CD14-positive monocyte (primary cell): ENCODE measurements around the gene AP4S1. TPM values are rescaled to one million over a fixed set of nuclear protein-coding genes. Genes with fewer than 3 reads are reported as not detected.

Source experiments
- DNase-seq, 3 donors: peaks; one replicate each; pipeline ENCODE4 v3.0.0-alpha.2; 2011 to 2022
- H2AFZ ChIP-seq: 2 replicates; pipeline ENCODE4 v1.6.0; 2012; ENCODE audit warnings: mild to moderate bottlenecking, low read depth, low read length, inconsistent platforms; ENCODE audit not compliant: insufficient read depth, poor library complexity, severe bottlenecking
- H3K27ac ChIP-seq, 2 donors: 1 replicate in 1 of 2; 2 replicates in 1 of 2; pipeline ENCODE4 v1.5.1; 2012 to 2013; ENCODE audit warnings: low read length in 2 of 2, control low read depth in 1 of 2, inconsistent platforms in 1 of 2, low read depth in 1 of 2, mild to moderate bottlenecking in 1 of 2
- H3K27me3 ChIP-seq, 2 donors: one replicate each; pipeline versions ENCODE4 v1.6.0 to v1.6.1; 2011 to 2013; ENCODE audit warnings: low read length in 2 of 2; ENCODE audit not compliant: control insufficient read depth in 2 of 2, insufficient read depth in 2 of 2
- H3K36me3 ChIP-seq, 2 donors: replicated peaks in 1 of 2; 1 replicate in 1 of 2; 2 replicates in 1 of 2; pipeline versions ENCODE4 v1.5.1 to v1.6.1; 2012 to 2013; ENCODE audit warnings: low read length in 2 of 2, control low read depth in 1 of 2, inconsistent platforms in 1 of 2, mild to moderate bottlenecking in 1 of 2; ENCODE audit not compliant: insufficient read depth in 2 of 2, control insufficient read depth in 1 of 2
- H3K4me1 ChIP-seq, 2 donors: 1 replicate in 1 of 2; 2 replicates in 1 of 2; pipeline versions ENCODE4 v1.5.1 to v1.6.1; 2012 to 2013; ENCODE audit warnings: low read length in 2 of 2, control low read depth in 1 of 2, inconsistent platforms in 1 of 2, mild to moderate bottlenecking in 1 of 2, moderate library complexity in 1 of 2; ENCODE audit not compliant: insufficient read depth in 2 of 2, control insufficient read depth in 1 of 2
- H3K4me2 ChIP-seq: replicated peaks from 2 replicates; pipeline ENCODE3; 2012; ENCODE audit warnings: low read length, moderate library complexity, mild to moderate bottlenecking; ENCODE audit not compliant: poor library complexity, severe bottlenecking; ENCODE audit errors: extremely low read depth
- H3K4me3 ChIP-seq, 3 experiments: fragments of 200-600 bp in 1 of 3; sonication (generic) in 1 of 3; replicated peaks in 1 of 3; 1 replicate in 2 of 3; 2 replicates in 1 of 3; pipeline ENCODE4 v1.5.1; 2011 to 2013; ENCODE audit warnings: low read length in 3 of 3, mild to moderate bottlenecking in 3 of 3, control low read depth in 2 of 3, low read depth in 2 of 3, inconsistent platforms in 1 of 3, moderate library complexity in 1 of 3
- H3K79me2 ChIP-seq: 2 replicates; pipeline ENCODE4 v1.6.0; 2012; ENCODE audit warnings: mild to moderate bottlenecking, control low read depth, inconsistent platforms, low read length, moderate library complexity; ENCODE audit not compliant: insufficient read depth
- H3K9ac ChIP-seq: 2 replicates; pipeline ENCODE4 v1.6.0; 2017; ENCODE audit warnings: low read length, mild to moderate bottlenecking; ENCODE audit not compliant: insufficient read depth, poor library complexity, severe bottlenecking
- H3K9me3 ChIP-seq, 2 donors: replicated peaks in 1 of 2; 1 replicate in 1 of 2; 2 replicates in 1 of 2; pipeline versions ENCODE4 v1.5.1 to v1.6.1; 2012 to 2013; ENCODE audit warnings: low read length in 2 of 2, control low read depth in 1 of 2; ENCODE audit not compliant: control insufficient read depth in 1 of 2, insufficient read depth in 1 of 2
- H4K20me1 ChIP-seq: 2 replicates; pipeline ENCODE4 v1.6.0; 2012; ENCODE audit warnings: mild to moderate bottlenecking, low read length, control low read depth, moderate library complexity; ENCODE audit not compliant: insufficient read depth
- H3K27ac Mint-ChIP-seq, 7 donors: one replicate each; pipeline ENCODE4 v1.8.0; 2020; ENCODE audit warnings: mild to moderate bottlenecking in 7 of 7, mixed read lengths in 7 of 7, moderate library complexity in 6 of 7, inconsistent platforms in 2 of 7
- H3K27me3 Mint-ChIP-seq, 3 donors: one replicate each; pipeline ENCODE4 v1.8.0; 2021 to 2022; ENCODE audit warnings: low read depth in 3 of 3, mild to moderate bottlenecking in 3 of 3, mixed read lengths in 3 of 3, moderate library complexity in 3 of 3, inconsistent platforms in 1 of 3
- H3K36me3 Mint-ChIP-seq, 2 donors: one replicate each; pipeline ENCODE4 v1.8.0; 2020; ENCODE audit warnings: mixed read lengths in 2 of 2, inconsistent platforms in 1 of 2, mild to moderate bottlenecking in 1 of 2
- H3K4me1 Mint-ChIP-seq: one replicate; pipeline ENCODE4 v1.8.0; 2020; ENCODE audit warnings: mild to moderate bottlenecking, mixed read lengths
- H3K4me3 Mint-ChIP-seq, 2 donors: one replicate each; pipeline ENCODE4 v1.8.0; 2020; ENCODE audit warnings: mild to moderate bottlenecking in 2 of 2, mixed read lengths in 2 of 2, moderate library complexity in 1 of 2
- H3K9me3 Mint-ChIP-seq, 7 donors: one replicate each; pipeline ENCODE4 v1.8.0; 2020 to 2022; ENCODE audit warnings: mixed read lengths in 7 of 7, mild to moderate bottlenecking in 6 of 7, moderate library complexity in 6 of 7, inconsistent platforms in 2 of 7
- CTCF ChIP-seq: fragments of 200-600 bp; IDR thresholded peaks from one replicate; pipeline ENCODE4 v1.8.0; 2022; ENCODE audit warnings: antibody characterized with exemption, mild to moderate bottlenecking
- WGBS: methylation state at CpG from one replicate; pipeline ENCODE4 v1.1.5; 2013; ENCODE audit warnings: missing lambda C conversion rate; ENCODE audit not compliant: insufficient coverage; 5-methylcytosine and 5-hydroxymethylcytosine counted together
- intact Hi-C, 2 donors: fragments of 100-400 bp; cut with micrococcal nuclease; formaldehyde crosslinking; loops; one replicate each; pipeline versions ENCODE4 v1.15.0 to v1.15.1; 2023
- polyA plus RNA-seq, 3 donors: library from polyadenylated mRNA; depleted of rRNA in 1 of 3; unstranded in 2 of 3; stranded (reverse) in 1 of 3; fragments of 300-500 nt in 2 of 3; fragments of >200 nt in 1 of 3; fragmentation: Illumina TruSeq in 2 of 3; gene quantifications; 1 replicate in 2 of 3; 2 replicates in 1 of 3; pipeline ENCODE4 v1.2.3, GENCODE V29; 2012 to 2021

Gene AP4S1
- polyA plus RNA-seq, 3 donors, result 1.7 to 5.1 (median 2.8) TPM

- Mint-ChIP-seq H3K36me3 (peaks cover 20 to 26% of the 10 kb centered on the region in 2 donors), H3K27me3 (peaks cover 0 to 2% (median 0%) of the 10 kb centered on the region in 3 donors), H3K4me3 (no peak overlapping the region), H3K4me1 (peaks cover 16% of the 10 kb centered on the region), H3K27ac (peak overlapping the region in 2 of 7 donors; percentile 16 to 69), H3K9me3 (no peaks in the 10 kb centered on the region)
- H3K79me2 ChIP-seq, result peaks cover 96% of the 10 kb centered on the region
- H3K27ac ChIP-seq, result no peak overlapping the region
- H2AFZ ChIP-seq, result no peak overlapping the region
- intact Hi-C loops, result loop anchor here in 1 of 2 donors (10.0 kb wide), 1 partner anchor 53 kb away; no protein-coding TSS in a partner anchor
- H3K4me3 ChIP-seq, result no peak overlapping the region
- no peaks in the 10 kb centered on the region for H3K27me3 ChIP-seq
- H3K4me1 ChIP-seq, result peaks cover 13 to 18% of the 10 kb centered on the region in 2 donors
- TF ChIP-seq CTCF, result no peak
- no peak overlapping the region for H3K9ac ChIP-seq
- H4K20me1 ChIP-seq, result peaks cover 25% of the 10 kb centered on the region
- H3K4me2 ChIP-seq, result no peak overlapping the region
- peaks cover 8 to 32% of the 10 kb centered on the region in 2 donors for H3K36me3 ChIP-seq
- 98% methylated on average over 4 of the region's 4 CpGs for WGBS
- H3K9me3 ChIP-seq, result no peaks in the 10 kb centered on the region
- DNase-seq, result no peak
Observed at GRCh38 chr14:31021576-31021949, 3.9 kb upstream of the AP4S1 start.

GRCh38 chr14:31022386-31022785 is 3.1 kb upstream of the AP4S1 start:
- Histone ChIP-seq H3K27ac (peak overlapping the region in 1 of 2 donors; percentile 22), H3K4me3 (no peak overlapping the region), H3K36me3 (peaks cover 8 to 32% of the 10 kb centered on the region in 2 donors), H3K79me2 (peaks cover 90% of the 10 kb centered on the region), H3K4me1 (peaks cover 17 to 26% of the 10 kb centered on the region in 2 donors), H3K27me3 (no peaks in the 10 kb centered on the region), H2AFZ (no peak overlapping the region), H3K9ac (no peak overlapping the region), H3K4me2 (no peak overlapping the region), H3K9me3 (no peaks in the 10 kb centered on the region), H4K20me1 (peaks cover 20% of the 10 kb centered on the region)
- Mint-ChIP-seq H3K4me3 (no peak overlapping the region), H3K27me3 (peaks cover 0 to 2% (median 0%) of the 10 kb centered on the region in 3 donors), H3K36me3 (peaks cover 20 to 26% of the 10 kb centered on the region in 2 donors), H3K4me1 (peaks cover 21% of the 10 kb centered on the region), H3K9me3 (no peaks in the 10 kb centered on the region), H3K27ac (no peak overlapping the region)
- intact Hi-C loops, result loop anchor here in 1 of 2 donors (10.0 kb wide), 1 partner anchor 52 kb away; no protein-coding TSS in a partner anchor
- no peak for DNase-seq
- no CpG with 5 or more reads among the region's 2 CpGs for WGBS
- TF ChIP-seq CTCF, result no peak
